MM.1S (cell line): ENCODE results near the gene PLAGL1.

Source experiments
- CTCF ChIP-seq: fragments of 300-600 bp; sonication (generic); IDR thresholded peaks from 2 replicates; pipeline ENCODE4 v1.5.1; 2016; ENCODE audit warnings: antibody characterized with exemption, low read length, mixed read lengths
- EZH2 ChIP-seq: fragments of 300-600 bp; sonication (generic); optimal IDR thresholded peaks from 2 replicates; pipeline ENCODE3; 2017; ENCODE audit warnings: low read depth, mild to moderate bottlenecking, antibody characterized with exemption, low read length, mixed read lengths
- EZH2phosphoT487 ChIP-seq: fragments of 300-600 bp; sonication (generic); IDR thresholded peaks from 2 replicates; pipeline ENCODE4 v1.6.1; 2018; ENCODE audit warnings: antibody characterized with exemption, low read length

GRCh38 chr6:143967706-143968376 is 40.2 kb downstream of the PLAGL1 start:
- TF ChIP-seq CTCF (no peak), EZH2phosphoT487 (no peak), EZH2 (no peak)
